ENCODE measurements around the gene ITGAD.
"Not testable (repeated sequence)": the region's sequence is repeated elsewhere in the genome, so short reads cannot be mapped to it uniquely, and the experiment has no call there.

The ITGAD gene

GRCh38 chr16:31404353-31405064, 11.4 kb downstream of the ITGAD start:
- no peak for DNase-seq

GRCh38 chr16:31407406-31407805, 14.3 kb downstream of the ITGAD start:
- DNase-seq = no peak

DNA sequence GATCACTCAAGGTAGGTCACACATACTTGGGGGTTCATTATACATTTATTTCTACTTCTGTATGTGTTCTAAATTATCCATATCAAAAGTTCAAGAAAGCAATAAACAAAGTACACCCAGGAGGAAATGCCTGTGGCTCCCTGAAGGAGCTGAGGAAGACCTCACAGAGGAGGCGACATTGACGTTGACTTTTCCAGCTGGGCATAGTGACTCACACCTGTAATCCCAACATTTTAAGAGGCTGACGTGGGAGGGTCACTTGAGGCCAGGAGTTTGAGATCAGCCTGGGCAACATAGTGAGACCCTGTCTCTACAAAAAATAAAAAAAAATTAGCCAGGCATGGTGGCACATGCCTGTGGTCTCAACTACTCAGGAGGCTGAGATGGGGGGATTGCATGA, 16.3 kb downstream of the ITGAD start:
- DNase-seq = no peak

- no peak for DNase-seq
Observed at GRCh38 chr16:31410082-31410481, 16.9 kb downstream of the ITGAD start.

GRCh38 chr16:31411024-31411844, 18.1 kb downstream of the ITGAD start:
- DNase-seq = no peak

DNA sequence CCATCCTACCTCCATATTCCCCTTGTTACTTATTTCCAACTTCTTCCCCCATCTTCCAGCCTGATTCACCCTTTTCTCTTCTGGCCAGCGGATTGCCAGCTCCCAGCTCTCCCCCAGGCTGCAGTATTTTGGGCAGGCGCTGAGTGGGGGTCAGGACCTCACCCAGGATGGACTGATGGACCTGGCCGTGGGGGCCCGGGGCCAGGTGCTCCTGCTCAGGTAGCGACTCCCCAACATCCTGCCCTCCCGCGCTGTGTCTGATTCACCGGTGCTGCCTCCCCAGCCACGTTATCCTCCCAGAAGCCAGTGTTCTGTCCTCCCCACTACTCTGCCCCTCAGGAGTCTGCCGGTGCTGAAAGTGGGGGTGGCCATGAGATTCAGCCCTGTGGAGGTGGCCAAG, 19.6 kb downstream of the ITGAD start:
- DNase-seq = no peak

DNA sequence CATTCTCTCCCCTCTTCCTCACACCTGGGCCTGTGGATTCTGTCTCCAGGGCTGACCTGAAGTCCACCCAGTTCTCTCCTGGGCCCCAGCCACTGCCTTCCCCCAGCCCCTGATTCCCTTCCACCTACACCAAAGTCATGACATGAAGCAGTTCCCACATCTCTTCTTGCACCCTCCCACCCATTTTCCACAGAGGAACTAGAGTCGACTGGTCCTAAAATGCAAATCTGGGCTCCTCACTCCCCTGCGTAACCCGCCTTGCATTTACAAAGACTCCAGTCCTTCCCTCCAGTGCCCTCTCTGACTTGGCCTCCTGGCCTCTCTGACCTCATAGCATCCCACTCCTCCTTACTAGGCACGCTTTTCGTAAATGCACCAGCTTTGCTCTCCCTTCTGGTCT, 20.2 kb downstream of the ITGAD start:
- no peak for DNase-seq

DNA sequence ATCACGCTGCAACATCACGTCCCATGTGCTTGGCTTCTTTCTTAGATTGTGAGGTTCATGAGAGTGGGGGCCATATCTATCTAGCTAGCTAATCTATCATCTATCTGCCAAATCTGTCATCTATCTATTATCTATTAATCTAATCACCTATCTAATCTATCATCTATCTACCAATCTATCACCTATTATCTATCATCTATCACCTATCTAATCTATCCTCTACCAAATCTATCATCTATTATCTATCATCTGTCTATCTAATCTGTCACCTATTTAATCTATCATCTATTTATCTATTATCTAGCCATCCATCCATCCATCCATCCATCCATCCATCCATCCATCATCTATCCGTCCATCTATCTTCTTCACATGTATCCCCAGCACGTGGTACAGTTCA, 20.8 kb downstream of the ITGAD start:
- DNase-seq = no peak

- no peak for DNase-seq
Observed at GRCh38 chr16:31414706-31415105, 21.6 kb downstream of the ITGAD start.

- DNase-seq = no peak
Observed at GRCh38 chr16:31416371-31416770, 23.2 kb downstream of the ITGAD start.

- DNase-seq = not testable (repeated sequence)
Observed at GRCh38 chr16:31417036-31417435, 23.9 kb downstream of the ITGAD start.

GRCh38 chr16:31417916-31418315, 24.8 kb downstream of the ITGAD start:
- no peak for DNase-seq

- no peak for DNase-seq
Observed at GRCh38 chr16:31420037-31420436, 26.9 kb downstream of the ITGAD start.

GRCh38 chr16:31421587-31421986, 28.5 kb downstream of the ITGAD start:
- DNase-seq = no peak

GRCh38 chr16:31423241-31423640, 30.1 kb downstream of the ITGAD start:
- DNase-seq = no peak

GRCh38 chr16:31423801-31424200, 30.7 kb downstream of the ITGAD start:
- DNase-seq = no peak

DNA sequence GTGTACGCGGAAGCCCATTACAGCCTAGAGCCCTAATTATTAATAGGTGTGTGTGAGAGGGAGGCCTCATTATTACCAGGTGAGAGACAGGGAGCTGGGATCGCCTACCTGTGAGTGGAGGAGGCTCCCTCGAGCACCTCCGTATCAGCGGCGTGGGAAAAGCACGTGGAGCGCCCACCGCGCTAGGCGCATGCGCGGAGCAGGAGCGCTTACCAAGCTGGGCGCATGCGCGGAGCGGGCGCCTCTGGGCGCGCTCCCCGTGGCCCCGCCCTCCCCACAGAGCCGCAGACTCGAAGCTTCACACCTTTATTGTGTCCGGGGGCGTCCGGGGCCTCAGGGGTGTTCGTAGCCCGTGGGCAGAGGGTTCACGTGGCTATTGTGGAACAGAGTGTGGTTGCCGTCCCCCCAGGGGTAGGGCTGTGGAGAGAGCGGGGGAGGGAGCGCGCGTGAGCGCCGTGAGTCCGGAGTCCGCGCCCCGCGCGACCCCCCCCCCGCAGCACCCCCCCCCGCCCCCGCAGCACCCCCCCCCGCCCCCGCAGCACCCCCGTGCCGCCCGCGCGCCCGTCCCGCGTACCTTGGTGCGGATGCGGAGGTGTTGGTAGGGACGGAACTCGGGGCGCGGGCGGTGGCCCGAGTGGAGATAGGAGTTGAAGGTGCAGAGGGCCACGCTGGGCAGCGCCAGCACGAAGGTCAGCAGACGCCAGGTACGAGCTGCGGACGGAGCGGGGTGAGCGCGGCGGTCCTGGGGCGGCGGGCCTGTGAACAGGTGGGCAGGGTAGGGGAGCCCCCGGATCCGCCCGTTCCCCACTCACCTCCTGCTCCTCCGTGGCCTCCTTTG, 34.5 kb downstream of the ITGAD start:
- DNase-seq = no peak

GRCh38 chr16:31428279-31428597, 35.1 kb downstream of the ITGAD start, which contains the start of gene COX6A2:
Gene COX6A2 (minus strand): TSS chr16:31428360. CDS start chr16:31428325, 35 bp downstream.
- DNase-seq = no peak

GRCh38 chr16:31428638-31429247, 35.6 kb downstream of the ITGAD start:
- DNase-seq = no peak

- DNase-seq = no peak
Observed at GRCh38 chr16:31429314-31429713, 36.2 kb downstream of the ITGAD start.

GRCh38 chr16:31429796-31430195, 36.7 kb downstream of the ITGAD start:
- no peak for DNase-seq

GRCh38 chr16:31430380-31431052, 37.4 kb downstream of the ITGAD start:
- DNase-seq = no peak
